ENCODE measurements around the gene SSBP3.

Gene SSBP3

DNA sequence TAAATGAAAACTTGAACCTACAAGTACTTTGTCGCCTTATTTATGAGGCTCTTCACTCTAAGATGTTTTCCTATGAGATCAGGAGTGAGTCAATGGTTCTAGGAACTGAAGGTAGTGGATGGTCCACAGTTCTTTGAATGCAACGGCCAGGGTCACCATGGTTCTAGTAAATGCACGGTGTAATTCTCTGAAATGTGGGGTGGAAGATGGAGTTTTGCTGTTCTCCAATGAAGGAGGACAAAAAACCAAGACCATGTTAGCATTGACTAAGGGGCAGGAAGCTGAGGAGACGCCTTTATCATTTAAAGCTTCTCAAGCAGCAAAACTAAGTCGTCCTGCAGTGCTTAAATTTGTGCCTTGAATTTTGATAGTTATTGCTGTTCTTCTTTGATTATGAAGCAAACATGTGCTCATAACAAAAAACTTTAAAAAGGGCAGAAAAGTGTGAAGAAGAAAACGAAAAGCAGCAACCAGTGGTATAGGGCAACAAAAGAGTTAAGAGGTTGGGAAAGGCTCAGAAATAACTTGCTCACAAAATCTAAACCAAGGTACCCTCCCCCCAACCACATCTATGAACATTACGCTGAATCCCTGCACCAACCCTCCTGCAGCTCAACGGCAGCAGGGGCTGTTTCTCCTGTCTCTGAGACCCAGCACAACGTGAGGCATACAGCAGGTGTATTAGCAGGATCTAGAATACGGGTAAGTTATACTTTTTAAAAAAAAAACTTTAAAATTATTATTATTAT lies 121.2 kb downstream of the SSBP3 start:
- DNase-seq (ENCODE audit: low read depth), result no peak

- no peak for DNase-seq (ENCODE audit: low read depth)
These were observed 122.4 kb downstream of the SSBP3 start for GRCh38 chr1:54283635-54284385.

GRCh38 chr1:54282101-54282847 lies 123.9 kb downstream of the SSBP3 start:
- no peak for DNase-seq (ENCODE audit: low read depth)

DNA sequence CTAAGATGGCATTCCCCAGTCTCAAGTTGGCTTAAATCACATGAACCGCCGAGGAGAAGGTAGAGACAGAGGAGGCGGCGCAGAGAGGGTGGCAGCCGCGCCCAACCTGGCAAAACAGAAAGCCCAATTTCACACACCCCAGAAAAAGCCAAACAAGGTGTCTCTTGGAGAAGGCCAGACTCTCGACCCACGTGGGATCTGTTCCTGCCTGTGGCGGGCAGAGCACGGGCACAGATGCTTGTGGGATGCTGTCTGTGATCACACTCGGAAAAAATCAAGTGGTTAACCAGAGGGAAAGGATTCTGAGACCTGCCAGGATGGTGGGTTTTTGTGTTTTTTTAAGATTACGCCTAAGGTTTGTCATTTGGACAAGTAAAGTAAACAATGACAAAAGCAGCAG lies 125.5 kb downstream of the SSBP3 start:
- no peak for DNase-seq (ENCODE audit: low read depth)

GRCh38 chr1:54279457-54279856 lies 126.7 kb downstream of the SSBP3 start:
- DNase-seq (ENCODE audit: low read depth), result no peak

GRCh38 chr1:54278941-54279422 lies 127.2 kb downstream of the SSBP3 start:
- DNase-seq (ENCODE audit: low read depth), result no peak

- DNase-seq (ENCODE audit: low read depth), result no peak
These were observed 128.5 kb downstream of the SSBP3 start for GRCh38 chr1:54277451-54278341.

DNA sequence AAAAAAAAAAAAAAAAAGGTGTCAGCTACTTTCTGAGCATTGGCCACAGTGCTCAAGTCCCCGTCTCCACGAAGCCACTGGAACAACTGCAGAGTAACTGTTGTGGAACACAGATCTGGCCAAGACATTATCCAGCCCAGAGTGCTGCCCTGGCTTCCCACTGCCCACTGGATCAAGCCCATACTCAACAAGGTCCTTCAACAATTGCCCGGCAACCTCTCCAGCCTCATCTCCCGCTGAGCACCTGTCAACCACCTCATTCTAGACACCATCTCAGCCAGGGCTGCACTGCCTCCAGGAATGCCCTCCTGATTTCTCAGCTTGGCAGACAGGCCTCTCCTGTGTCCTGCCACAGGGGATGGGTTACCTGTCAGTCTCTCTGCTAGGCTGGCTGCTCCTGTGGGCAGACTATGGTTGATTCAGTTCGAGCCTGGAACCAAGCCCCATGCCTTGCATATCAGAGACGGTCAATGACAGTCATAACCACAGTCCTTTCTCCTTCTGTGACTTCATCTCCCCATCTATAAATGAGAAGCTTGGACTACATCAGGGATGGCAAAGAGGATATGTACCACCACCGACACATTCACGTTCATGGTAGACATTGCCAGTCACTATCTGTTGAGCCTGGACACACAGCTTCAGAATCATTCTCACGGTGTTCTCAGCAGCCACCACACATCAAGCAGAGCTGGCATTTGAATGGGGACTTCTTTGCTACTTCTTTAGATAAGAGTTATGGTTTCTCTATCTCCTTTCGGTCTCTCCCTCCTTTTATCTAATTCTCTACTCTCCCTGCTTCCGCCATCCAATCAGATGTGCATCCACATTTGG lies 129.4 kb downstream of the SSBP3 start:
- DNase-seq (ENCODE audit: low read depth), result no peak

DNA sequence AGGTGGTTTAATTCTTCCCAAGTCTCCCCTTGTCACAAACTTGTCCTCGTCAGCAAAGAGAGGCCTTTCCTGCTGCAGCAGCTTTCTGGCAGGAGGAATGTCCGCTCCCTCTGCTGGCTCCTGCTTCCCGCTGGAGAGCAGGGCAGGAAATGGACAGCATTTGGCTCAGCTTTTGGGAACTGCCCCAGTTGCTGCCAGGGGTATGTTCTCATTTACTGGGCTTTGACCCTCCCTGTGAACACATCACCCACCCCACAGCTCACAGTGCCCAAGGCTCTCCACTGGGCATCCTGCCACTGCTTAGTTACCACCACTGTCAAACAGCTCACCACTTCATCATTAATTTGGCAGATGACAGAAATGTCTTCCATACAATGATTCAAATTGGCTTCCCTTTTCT lies 130.8 kb downstream of the SSBP3 start:
- DNase-seq (ENCODE audit: low read depth), result no peak

- DNase-seq (ENCODE audit: low read depth), result no peak
These were observed 131.3 kb downstream of the SSBP3 start for GRCh38 chr1:54274881-54275280.

DNA sequence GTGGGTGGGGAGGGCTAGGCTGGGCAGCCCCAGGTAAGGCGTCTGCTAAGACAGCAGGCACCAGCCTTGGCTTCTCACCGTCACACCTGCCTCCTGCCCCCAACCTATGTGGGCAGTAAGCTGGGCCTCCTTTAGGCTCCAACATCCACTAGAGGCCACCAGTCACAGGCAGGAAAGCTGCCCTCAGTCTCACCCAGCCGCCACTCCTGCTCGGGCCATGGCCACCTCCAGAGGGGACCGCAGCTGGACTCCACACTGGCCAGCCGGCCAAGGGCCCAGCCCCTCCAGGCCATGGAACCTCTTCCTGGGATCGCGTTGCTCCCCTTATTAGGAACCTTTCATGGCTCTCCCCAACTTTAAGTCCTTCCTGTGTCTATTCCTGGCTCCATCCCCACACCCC lies 131.7 kb downstream of the SSBP3 start:
- no peak for DNase-seq (ENCODE audit: low read depth)

DNA sequence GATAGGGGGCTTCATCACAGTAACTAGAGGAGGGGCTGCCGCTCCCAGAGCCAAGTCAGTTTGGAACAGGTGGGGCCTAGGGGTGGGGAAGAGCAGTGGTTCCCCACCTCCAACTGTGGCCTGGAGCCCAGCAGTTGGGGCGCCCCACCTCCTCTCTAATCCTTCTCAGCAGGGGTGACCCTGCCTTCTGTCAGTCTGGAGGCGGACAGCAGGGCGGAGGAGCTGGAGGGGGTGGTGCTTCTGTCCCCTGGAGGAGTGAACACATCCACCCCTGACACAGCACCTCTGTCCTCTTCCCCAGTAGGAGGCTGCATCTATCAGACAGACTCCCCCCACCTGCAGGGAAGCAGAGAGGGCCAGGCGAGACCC lies 132.4 kb downstream of the SSBP3 start:
- DNase-seq (ENCODE audit: low read depth), result no peak

GRCh38 chr1:54273092-54273794 lies 133.0 kb downstream of the SSBP3 start:
- no peak for DNase-seq (ENCODE audit: low read depth)

- DNase-seq (ENCODE audit: low read depth), result no peak
These were observed 133.5 kb downstream of the SSBP3 start for GRCh38 chr1:54272772-54273091.

GRCh38 chr1:54272134-54272533 lies 134.1 kb downstream of the SSBP3 start:
- no peak for DNase-seq (ENCODE audit: low read depth)

DNA sequence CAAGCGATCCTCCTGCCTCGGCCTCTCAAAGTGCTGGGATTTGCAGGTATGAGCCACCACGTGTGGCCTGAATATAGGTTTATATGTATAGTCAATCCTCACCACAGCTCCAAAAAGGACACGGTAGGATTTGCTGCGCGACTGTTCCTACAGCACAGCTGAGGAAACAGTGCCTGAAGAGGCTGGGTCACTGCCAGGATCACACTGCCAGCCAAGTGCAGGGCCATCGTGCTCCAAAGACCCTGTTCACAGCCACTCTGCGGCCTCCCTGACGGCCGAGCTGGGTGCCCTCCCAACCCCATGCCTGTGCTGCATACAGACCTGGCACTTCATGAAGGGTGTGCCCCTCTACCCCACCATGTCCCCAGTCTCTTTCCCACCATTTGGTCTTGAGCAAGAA lies 134.9 kb downstream of the SSBP3 start:
- no peak for DNase-seq (ENCODE audit: low read depth)

DNA sequence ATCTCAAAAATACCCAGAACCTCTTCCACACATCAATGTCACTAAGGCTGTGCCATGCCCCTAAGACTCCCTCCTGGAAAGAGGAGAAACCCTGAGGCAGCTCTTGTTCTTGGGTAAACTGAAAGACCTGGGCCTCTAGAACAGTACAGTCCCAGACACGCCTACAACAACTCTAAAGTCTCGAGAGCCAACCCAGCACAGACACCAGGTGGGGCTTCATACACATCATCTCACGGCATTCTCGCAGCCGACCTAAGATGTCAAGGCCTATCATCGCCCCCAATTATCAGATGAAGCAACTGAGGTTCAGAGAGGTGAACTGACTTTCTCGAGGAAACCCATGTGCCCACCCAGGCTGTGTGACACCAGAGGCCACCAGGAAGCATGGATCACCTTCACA lies 135.7 kb downstream of the SSBP3 start:
- no peak for DNase-seq (ENCODE audit: low read depth)

- DNase-seq (ENCODE audit: low read depth), result no peak
These were observed 137.4 kb downstream of the SSBP3 start for GRCh38 chr1:54268762-54269297.

DNA sequence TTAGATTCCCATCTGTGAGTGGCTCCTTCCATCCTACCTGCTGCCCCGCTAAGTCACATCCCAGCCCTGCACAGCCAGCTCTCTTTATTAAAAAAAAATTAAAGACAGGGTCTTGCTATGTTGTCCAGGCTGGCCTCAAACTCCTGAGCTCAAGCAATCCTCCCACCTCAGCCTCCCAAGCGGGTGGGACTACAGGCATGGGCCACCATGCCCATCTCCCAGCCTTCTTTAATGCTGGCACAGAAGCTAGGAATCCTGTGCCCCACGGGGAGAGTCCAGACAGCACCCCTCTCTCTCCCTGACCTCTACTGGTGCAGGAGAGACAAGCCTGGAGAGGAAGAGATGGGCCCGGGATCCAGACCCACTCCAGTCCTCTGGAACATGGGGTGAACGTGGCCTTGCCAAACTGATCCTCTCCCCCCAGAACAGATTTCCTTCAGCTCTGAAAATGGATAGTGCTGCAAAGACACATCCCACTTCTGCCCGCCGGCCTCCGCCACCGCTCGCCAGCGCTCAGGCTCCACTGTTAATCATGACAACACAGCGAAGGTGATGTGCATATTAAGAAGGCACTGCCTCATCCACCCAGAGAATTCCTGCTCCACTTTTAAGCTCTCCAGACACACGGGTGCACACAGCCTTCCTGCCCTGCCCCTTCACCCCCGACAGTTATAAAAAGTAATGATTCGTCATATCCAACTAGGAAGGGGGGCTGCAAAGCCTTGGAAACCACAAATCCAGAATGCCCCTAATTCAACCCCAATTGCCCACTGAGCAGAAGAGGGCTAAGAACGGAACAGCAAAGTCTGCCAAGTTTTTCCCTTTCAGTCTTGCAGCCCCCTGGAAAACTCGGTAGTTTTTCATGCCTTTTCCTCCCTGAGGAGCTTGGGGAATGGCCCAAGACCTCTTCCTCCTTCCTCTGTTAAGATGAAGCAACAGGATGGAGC lies 138.1 kb downstream of the SSBP3 start:
- no peak for DNase-seq (ENCODE audit: low read depth)
